GM21529 (cell line): Measurements from ENCODE around the gene DRGX.

Experiments
- ATAC-seq: cut with Tn5 transposase; IDR thresholded peaks from one replicate; pipeline ENCODE4 v1.9.1; 2021; ENCODE audit not compliant: unreplicated experiment

DRGX gene

GRCh38 chr10:49408519-49409306, 12.8 kb upstream of the DRGX start:
- ATAC-seq = no peak

GRCh38 chr10:49407552-49408137, 11.8 kb upstream of the DRGX start:
- ATAC-seq = peak; percentile 57

- no peak for ATAC-seq
Measured at GRCh38 chr10:49407151-49407550, 11.3 kb upstream of the DRGX start.

GRCh38 chr10:49404321-49404878, 8.5 kb upstream of the DRGX start:
- no peak for ATAC-seq

- ATAC-seq = no peak
Measured at GRCh38 chr10:49403363-49403762, 7.5 kb upstream of the DRGX start.

GRCh38 chr10:49400365-49400764, 4.5 kb upstream of the DRGX start:
- no peak for ATAC-seq

GRCh38 chr10:49398986-49399385, 3.1 kb upstream of the DRGX start:
- no peak for ATAC-seq

GRCh38 chr10:49398000-49398861, 2.3 kb upstream of the DRGX start:
- ATAC-seq = peak; percentile 62

GRCh38 chr10:49397036-49397999, 1.4 kb upstream of the DRGX start:
- peak; percentile 15 for ATAC-seq

GRCh38 chr10:49396666-49396999, 744 bp upstream of the DRGX start:
- no peak for ATAC-seq

GRCh38 chr10:49394933-49395740, 752 bp downstream of the DRGX start:
- ATAC-seq = no peak

- ATAC-seq = no peak
Measured at GRCh38 chr10:49393757-49394156, 2.1 kb downstream of the DRGX start.

GRCh38 chr10:49393301-49393700, 2.6 kb downstream of the DRGX start:
- ATAC-seq = no peak

- no peak for ATAC-seq
Measured at GRCh38 chr10:49389361-49389933, 6.4 kb downstream of the DRGX start.

GRCh38 chr10:49388161-49388560, 7.7 kb downstream of the DRGX start:
- no peak for ATAC-seq

GRCh38 chr10:49387071-49387470, 8.8 kb downstream of the DRGX start:
- ATAC-seq = no peak

GRCh38 chr10:49385939-49386922, 9.7 kb downstream of the DRGX start:
- ATAC-seq = no peak
